ENCODE data around the gene MAP3K7. TPM values are rescaled to one million over a fixed set of nuclear protein-coding genes. Genes with fewer than 3 reads are reported as not detected.

Gene MAP3K7
- total RNA-seq, 1 experiment from 2014 or later: 26.6 TPM

GRCh38 chr6:90464507-90464906 is 122.4 kb downstream of the MAP3K7 start:
- H3K79me2 ChIP-seq (ENCODE audit: insufficient read depth, low read length): no peaks in the 10 kb centered on the region
- ChIA-PET POLR2A (no interaction called here), CTCF (no interaction called here), RAD21 (ENCODE audit: low non-redundant PET in 1 of 2, low total read pairs in 2 of 2, uncharacterized antibody in 2 of 2, unreplicated experiment in 2 of 2) (no interaction called here)
- H2AFZ ChIP-seq (ENCODE audit: low read depth, low read length, poor library complexity, severe bottlenecking): no peak overlapping the region
- H3K27ac ChIP-seq (ENCODE audit: low read depth, low read length): no peak overlapping the region
- H4K20me1 ChIP-seq (ENCODE audit: insufficient read depth): no peaks in the 10 kb centered on the region
- ATAC-seq (no peak), DNase-seq (ENCODE audit: low read depth, low spot score) (no peak)
- no TSS peak for BruUV-seq (replicated peaks)
- TF ChIP-seq CEBPB (IDR thresholded peaks at IDR 0.05; ENCODE audit: low read depth) (no peak), CBX3 (IDR thresholded peaks at IDR 0.05; ENCODE audit: low read depth) (no peak), MAX (IDR thresholded peaks at IDR 0.05) (no peak), ZNF274 (IDR thresholded peaks at IDR 0.05; ENCODE audit: low read depth, low read length) (no peak), EZH2phosphoT487 (IDR thresholded peaks at IDR 0.05; ENCODE audit: borderline replicate concordance) (no peak), SP1 (IDR thresholded peaks at IDR 0.05; ENCODE audit: low read depth) (no peak), SIN3A (IDR thresholded peaks at IDR 0.05; ENCODE audit: low read depth) (no peak), FOSL1 (IDR thresholded peaks at IDR 0.05; ENCODE audit: low read depth) (no peak), YY1 (IDR thresholded peaks at IDR 0.05; ENCODE audit: extremely low read depth, insufficient replicate concordance, low read depth, low read length) (no peak), EGR1 (IDR thresholded peaks at IDR 0.05; ENCODE audit: low read depth) (no peak), RAD21 (IDR thresholded peaks at IDR 0.05; ENCODE audit: low read depth) (no peak), ATF3 (IDR thresholded peaks at IDR 0.05) (no peak), EZH2 (IDR thresholded peaks at IDR 0.05) (no peak), SRF (IDR thresholded peaks at IDR 0.05; ENCODE audit: low read depth) (no peak), REST (IDR thresholded peaks at IDR 0.05; ENCODE audit: low read depth) (no peak), POLR2AphosphoS5 (IDR thresholded peaks at IDR 0.05; ENCODE audit: low read depth, low read length) (no peak), POLR2A (IDR thresholded peaks at IDR 0.05; ENCODE audit: borderline replicate concordance, extremely low read depth, insufficient read depth, insufficient read length) (no peak)
- no peak overlapping the region for H3K4me2 ChIP-seq (ENCODE audit: low read length)
- H3K9ac ChIP-seq (ENCODE audit: low read length): no peak overlapping the region
- no peaks in the 10 kb centered on the region for H3K9me3 ChIP-seq (ENCODE audit: control insufficient read depth in 1 of 2, insufficient read depth in 1 of 2, low read depth in 1 of 2, low read length in 2 of 2)
- intact Hi-C loops (cut with micrococcal nuclease): no loop called here
- no peaks in the 10 kb centered on the region for H3K27me3 ChIP-seq (ENCODE audit: insufficient read depth, low read length)
- H3K9me2 ChIP-seq (ENCODE audit: insufficient read depth): no peaks in the 10 kb centered on the region
- no peak overlapping the region for H3K4me3 ChIP-seq (replicated peaks in 1 of 2; ENCODE audit: low read depth in 1 of 2, low read length in 2 of 2)
- no peaks in the 10 kb centered on the region for H3K4me1 ChIP-seq (ENCODE audit: control insufficient read depth in 1 of 2, insufficient read depth in 2 of 2, low read length in 2 of 2)
- no peaks in the 10 kb centered on the region for H3K36me3 ChIP-seq (ENCODE audit: control insufficient read depth in 1 of 2, insufficient read depth in 2 of 2, low read length in 2 of 2)

Data from HCT116 (cell line).